Endothelial cell of umbilical vein (primary cell): ENCODE results near the gene C17orf107. TPM values are rescaled to one million over a fixed set of nuclear protein-coding genes. Genes with fewer than 3 reads are reported as not detected.

Experiments used
- BruUV-seq: library from RNA; stranded (reverse); fragments of 400-500 nt; replicated peaks from 2 replicates; lab custom pipeline; 2021; lab: Mats Ljungman, UMichigan
- CTCF ChIA-PET: fragments of 300-600, 350-600 bp; sonication (Branson Sonifier 250); formaldehyde crosslinking; loops from one replicate; lab custom pipeline; 2021; ENCODE audit warnings: antibody characterized with exemption, inconsistent platforms; lab: Charles Lee
- POLR2A ChIA-PET: fragments of 300-600, 350-600 bp; sonication (Branson Sonifier 250); formaldehyde crosslinking; loops from one replicate; lab custom pipeline; 2021; ENCODE audit warnings: antibody characterized with exemption, inconsistent platforms; lab: Charles Lee
- DNase-seq: peaks from one replicate; pipeline ENCODE4 v3.0.0-alpha.2; 2011; ENCODE audit warnings: low read depth, low spot score
- FAIRE-seq: peaks from 2 replicates; lab custom pipeline; 2011; peaks lifted over from hg19 to GRCh38; lab: Jason Lieb, UNC
- H2AFZ ChIP-seq: 2 replicates; pipeline ENCODE4 v1.6.0; 2012; ENCODE audit warnings: low read depth, low read length, control low read depth, inconsistent platforms
- H3K27ac ChIP-seq: 2 replicates; pipeline ENCODE4 v1.5.1; 2011; ENCODE audit warnings: low read depth, mild to moderate bottlenecking, control low read depth, low read length, moderate library complexity; ENCODE audit not compliant: insufficient read depth
- H3K27me3 ChIP-seq, 2 experiments: 2 replicates each; pipeline versions ENCODE4 v1.6.0 to v1.6.1; 2011; ENCODE audit warnings: low read length in 2 of 2, mixed read lengths in 1 of 2; ENCODE audit not compliant: control insufficient read depth in 2 of 2, insufficient read depth in 2 of 2
- H3K36me3 ChIP-seq, 2 experiments: 2 replicates in 1 of 2; 3 replicates in 1 of 2; pipeline ENCODE4 v1.5.1; 2011; ENCODE audit warnings: low read length in 2 of 2, mild to moderate bottlenecking in 1 of 2, moderate library complexity in 1 of 2; ENCODE audit not compliant: control insufficient read depth in 2 of 2, insufficient read depth in 2 of 2; ENCODE audit errors: extremely low read depth in 1 of 2
- H3K4me1 ChIP-seq: 3 replicates; pipeline ENCODE4 v1.5.1; 2011; ENCODE audit warnings: mild to moderate bottlenecking, low read length; ENCODE audit not compliant: control insufficient read depth, insufficient read depth; ENCODE audit errors: extremely low read depth
- H3K4me2 ChIP-seq: 2 replicates; pipeline ENCODE4 v1.6.1; 2011; ENCODE audit warnings: low read length, control low read depth, mixed read lengths; ENCODE audit not compliant: insufficient read depth
- H3K4me3 ChIP-seq, 3 experiments: fragments of 200-600 bp in 1 of 3; sonication (generic), shearing (Covaris generic) in 1 of 3; replicated peaks in 1 of 3; 2 replicates each; pipeline ENCODE4 v1.5.1; 2011 to 2016; ENCODE audit warnings: control low read depth in 3 of 3, low read length in 3 of 3, mild to moderate bottlenecking in 2 of 3, inconsistent platforms in 1 of 3, low read depth in 1 of 3, moderate library complexity in 1 of 3; ENCODE audit not compliant: insufficient read depth in 1 of 3
- H3K79me2 ChIP-seq: 2 replicates; pipeline ENCODE4 v1.6.0; 2012; ENCODE audit warnings: low read length, inconsistent platforms; ENCODE audit not compliant: control insufficient read depth, insufficient read depth
- H3K9ac ChIP-seq: replicated peaks from 2 replicates; pipeline ENCODE3; 2011; ENCODE audit warnings: low read length, control low read depth; ENCODE audit not compliant: insufficient read depth; ENCODE audit errors: extremely low read depth
- H3K9me1 ChIP-seq: replicated peaks from 3 replicates; pipeline ENCODE4 v1.6.0; 2011; ENCODE audit warnings: mild to moderate bottlenecking, low read length; ENCODE audit not compliant: control insufficient read depth, insufficient read depth; ENCODE audit errors: extremely low read depth
- H3K9me3 ChIP-seq: replicated peaks from 2 replicates; pipeline ENCODE4 v1.5.1; 2012; ENCODE audit warnings: low read length, inconsistent platforms; ENCODE audit not compliant: control insufficient read depth, insufficient read depth
- H4K20me1 ChIP-seq: replicated peaks from 2 replicates; pipeline ENCODE3; 2011; ENCODE audit warnings: mild to moderate bottlenecking, low read length; ENCODE audit not compliant: control insufficient read depth, insufficient read depth; ENCODE audit errors: extremely low read depth
- POLR2AphosphoS5 ChIP-seq: IDR thresholded peaks from 2 replicates; pipeline ENCODE4 v1.6.1; 2012; ENCODE audit warnings: low read depth, mild to moderate bottlenecking, control low read depth, low read length, moderate library complexity; ENCODE audit not compliant: insufficient read depth
- dilution Hi-C: fragments of 300-500 bp; cut with MboI; formaldehyde crosslinking; loops from one replicate; pipeline ENCODE4 v1.15.0; 2019; ENCODE audit warnings: low sequenced_read_pairs; ENCODE audit not compliant: extremely low pct_ligation_motif_present
- intact Hi-C: fragments of 100-400 bp; cut with micrococcal nuclease; formaldehyde crosslinking; loops from one replicate; pipeline ENCODE4 v1.10.0; 2022
- polyA plus RNA-seq, 4 experiments: library from polyadenylated mRNA; depleted of rRNA in 3 of 4; stranded (reverse) in 3 of 4; unstranded in 1 of 4; fragments of >200 nt; gene quantifications; 2 replicates each; pipeline versions ENCODE4 v1.2.1 to v1.2.3, GENCODE V29; 2011 to 2012; ENCODE audit warnings: missing spikeins in 1 of 4
- total RNA-seq: library from RNA; stranded (reverse); gene quantifications from 2 replicates; pipeline ENCODE4 v1.2.3, GENCODE V29; 2021
- TF ChIP-seq, protein P1 (sequence below), 2 donors: IDR thresholded peaks; 1 replicate in 1 of 2; 2 replicates in 1 of 2; pipeline ENCODE4 v1.5.1; 2011; ENCODE audit warnings: low read length in 2 of 2, mild to moderate bottlenecking in 2 of 2, moderate library complexity in 2 of 2, control low read depth in 1 of 2, inconsistent platforms in 1 of 2, low read depth in 1 of 2; ENCODE audit not compliant: insufficient read depth in 1 of 2; ENCODE audit errors: extremely low read depth in 1 of 2

C17orf107 gene
- total and polyA plus RNA-seq, 2 donors (not counting 3 experiments of a cell fraction or from before 2014, with no cell fraction given), result 0.68 to 1.0 TPM

DNA sequence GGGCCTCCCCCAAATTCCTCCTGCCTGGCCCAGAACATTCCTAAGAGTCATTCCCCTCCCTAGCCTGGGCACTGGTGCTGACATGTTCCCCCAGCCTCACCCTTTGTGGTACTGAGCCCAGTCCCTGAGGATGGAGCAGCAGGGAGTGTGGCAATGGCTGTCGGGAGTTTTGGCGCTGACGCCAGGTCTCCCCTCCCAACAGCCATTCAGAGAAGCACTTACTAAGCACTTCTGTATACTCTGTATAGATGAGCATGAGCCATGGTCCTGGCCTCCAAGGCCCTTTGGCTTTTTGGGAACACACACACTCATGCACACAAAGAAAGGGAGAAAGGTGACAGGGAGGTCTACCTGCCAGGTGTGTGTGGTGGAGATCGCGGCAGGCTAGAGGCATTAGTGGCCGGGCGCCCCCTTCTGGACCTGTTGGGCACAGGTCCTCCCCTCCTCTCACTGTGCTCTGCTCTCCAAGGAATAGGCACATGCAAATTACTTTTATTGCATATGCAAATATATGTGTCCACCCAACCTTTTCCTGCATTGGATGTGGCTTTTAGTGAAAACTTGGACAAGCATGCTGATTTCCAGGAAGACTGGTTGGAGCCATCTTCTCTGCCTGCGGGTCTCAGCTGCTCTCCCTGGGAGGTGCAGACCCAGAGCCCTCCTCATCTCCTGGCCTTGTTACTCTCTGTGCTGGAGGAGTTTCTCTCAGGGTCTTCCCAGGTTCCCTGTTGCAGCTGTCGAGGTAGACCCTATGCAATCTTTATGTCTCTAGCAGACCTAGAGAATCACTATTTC is 17.4 kb upstream of the C17orf107 start:
- intact Hi-C loops, result loop anchor here (1.0 kb wide), 2 partner anchors 48 to 95 kb away; no protein-coding TSS in a partner anchor

More for the DNA sequence above, 17.4 kb upstream of the C17orf107 start:
- Histone ChIP-seq H3K4me3 (no peak overlapping the region), H3K4me1 (no peaks in the 10 kb centered on the region), H3K79me2 (no peaks in the 10 kb centered on the region), H3K9me1 (no peaks in the 10 kb centered on the region), H3K4me2 (no peak overlapping the region), H3K27me3 (no peaks in the 10 kb centered on the region), H3K27ac (no peak overlapping the region), H3K9me3 (no peaks in the 10 kb centered on the region), H2AFZ (no peak overlapping the region), H3K9ac (no peak overlapping the region), H4K20me1 (no peaks in the 10 kb centered on the region), H3K36me3 (peaks cover 2 to 43% of the 10 kb centered on the region in 2 experiments)
- ChIA-PET CTCF (interaction anchor here (0.6 to 5.9 kb wide), 16 partner anchors 9 to 172 kb away, joined by 3 to 61 read pairs (median 4); partner anchors contain the start of genes ARRB2, GLTPD2, MED11 and PLD2), POLR2A (no interaction called here)
- peak; percentile 79 for FAIRE-seq
- TF ChIP-seq POLR2AphosphoS5, result no peak
- TF ChIP-seq, protein P1, sequence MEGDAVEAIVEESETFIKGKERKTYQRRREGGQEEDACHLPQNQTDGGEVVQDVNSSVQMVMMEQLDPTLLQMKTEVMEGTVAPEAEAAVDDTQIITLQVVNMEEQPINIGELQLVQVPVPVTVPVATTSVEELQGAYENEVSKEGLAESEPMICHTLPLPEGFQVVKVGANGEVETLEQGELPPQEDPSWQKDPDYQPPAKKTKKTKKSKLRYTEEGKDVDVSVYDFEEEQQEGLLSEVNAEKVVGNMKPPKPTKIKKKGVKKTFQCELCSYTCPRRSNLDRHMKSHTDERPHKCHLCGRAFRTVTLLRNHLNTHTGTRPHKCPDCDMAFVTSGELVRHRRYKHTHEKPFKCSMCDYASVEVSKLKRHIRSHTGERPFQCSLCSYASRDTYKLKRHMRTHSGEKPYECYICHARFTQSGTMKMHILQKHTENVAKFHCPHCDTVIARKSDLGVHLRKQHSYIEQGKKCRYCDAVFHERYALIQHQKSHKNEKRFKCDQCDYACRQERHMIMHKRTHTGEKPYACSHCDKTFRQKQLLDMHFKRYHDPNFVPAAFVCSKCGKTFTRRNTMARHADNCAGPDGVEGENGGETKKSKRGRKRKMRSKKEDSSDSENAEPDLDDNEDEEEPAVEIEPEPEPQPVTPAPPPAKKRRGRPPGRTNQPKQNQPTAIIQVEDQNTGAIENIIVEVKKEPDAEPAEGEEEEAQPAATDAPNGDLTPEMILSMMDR (IDR thresholded peaks at IDR 0.05; ENCODE audit: extremely low read depth in 1 of 2, insufficient read depth in 1 of 2, low read depth in 1 of 2, low read length in 2 of 2), result peak; percentile 71 to 89
- peak; percentile 52 for DNase-seq
- dilution Hi-C loops, result no loop called here
- no TSS peak for BruUV-seq
